ENCODE results near the gene PRSS27.
A peak's percentile ranks its signal among the peaks of the same experiment; 100 is the strongest.
"Not testable (repeated sequence)": the region's sequence is repeated elsewhere in the genome, so short reads cannot be mapped to it uniquely, and the experiment has no call there.

Gene PRSS27

DNA sequence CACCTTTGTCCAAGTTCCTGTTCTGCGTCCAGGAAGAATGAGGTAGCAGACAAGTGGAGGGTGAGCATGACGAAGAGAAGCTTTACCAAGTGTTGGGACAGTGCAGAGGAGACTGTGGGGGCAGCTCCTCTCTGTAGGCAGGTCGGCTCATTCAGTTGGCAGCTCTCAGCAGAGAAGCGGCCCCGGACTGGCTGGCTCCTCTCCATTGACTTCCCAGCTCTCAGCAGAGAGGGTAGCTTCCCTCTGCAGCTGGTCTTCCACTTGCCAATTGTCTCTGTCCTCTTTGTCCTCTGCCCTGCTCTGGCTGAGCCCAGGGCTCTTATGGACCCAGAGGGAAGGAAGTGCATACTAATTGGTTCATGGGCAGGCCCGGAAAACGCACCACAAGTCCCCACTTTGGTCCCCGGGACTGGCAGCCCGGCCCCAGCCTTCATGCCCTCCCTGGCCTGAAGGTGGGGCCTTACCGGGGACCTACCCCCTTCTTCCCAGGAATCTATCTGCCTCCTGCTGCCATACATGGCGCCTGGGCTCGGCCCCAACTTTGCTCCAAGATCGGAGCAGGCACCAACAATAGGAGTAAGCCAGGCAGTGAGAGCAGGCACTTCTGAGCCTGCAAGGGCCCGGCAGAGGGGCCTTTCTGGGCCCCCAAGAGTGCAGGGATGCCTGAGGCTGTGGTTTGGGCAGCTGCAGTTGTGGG, 27.6 kb downstream of the PRSS27 start:
- no peak for DNase-seq

GRCh38 chr16:2691491-2692248, 28.4 kb downstream of the PRSS27 start:
- no peak for DNase-seq

GRCh38 chr16:2690852-2691251, 29.2 kb downstream of the PRSS27 start:
- DNase-seq, result no peak

DNA sequence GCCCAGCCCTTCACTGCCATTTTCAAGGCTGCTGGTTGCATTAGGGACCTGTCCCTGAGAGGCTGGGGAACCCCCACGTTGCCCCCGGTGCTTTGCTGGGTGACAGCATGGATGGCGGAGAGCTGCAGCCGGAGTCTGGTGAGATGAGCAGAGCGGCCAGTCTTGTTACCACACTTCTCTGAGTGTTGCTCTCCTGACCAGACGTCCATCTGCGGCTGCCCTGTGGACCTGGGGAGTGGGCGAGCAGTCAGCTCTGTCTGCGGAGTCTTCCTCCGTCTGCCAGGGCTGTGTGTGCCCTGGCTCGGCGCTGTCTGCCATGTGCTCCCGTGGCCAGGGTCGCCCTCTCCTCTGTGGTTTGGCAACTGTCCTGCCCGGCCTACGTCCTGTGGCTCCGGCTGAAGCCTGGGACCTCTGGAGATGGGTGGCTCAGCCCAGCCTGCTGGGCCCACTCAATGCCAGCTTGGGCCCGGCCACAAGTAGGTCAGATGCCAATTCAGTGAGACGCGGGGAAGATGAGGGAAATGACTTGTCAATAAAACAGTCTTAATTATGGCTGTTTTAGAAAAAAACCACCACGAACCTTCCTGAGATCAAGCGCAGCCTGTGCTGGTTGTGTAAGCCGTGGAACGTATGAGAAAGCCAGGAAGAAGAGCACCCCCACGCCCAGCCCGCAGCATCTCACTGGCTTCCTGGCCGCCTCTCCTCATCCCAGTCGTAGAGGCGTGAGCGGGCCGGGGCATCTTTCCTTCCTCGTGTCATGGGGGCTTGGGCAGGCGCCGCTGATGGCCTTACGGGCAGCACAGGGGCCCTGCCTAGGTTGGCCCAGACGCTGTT, 29.8 kb downstream of the PRSS27 start:
- no peak for DNase-seq

GRCh38 chr16:2689422-2689821, 30.6 kb downstream of the PRSS27 start:
- DNase-seq, result not testable (repeated sequence)

GRCh38 chr16:2687531-2688308, 32.3 kb downstream of the PRSS27 start:
- DNase-seq, result no peak

- DNase-seq, result no peak
Measured at GRCh38 chr16:2686912-2687507, 33.0 kb downstream of the PRSS27 start.

DNA sequence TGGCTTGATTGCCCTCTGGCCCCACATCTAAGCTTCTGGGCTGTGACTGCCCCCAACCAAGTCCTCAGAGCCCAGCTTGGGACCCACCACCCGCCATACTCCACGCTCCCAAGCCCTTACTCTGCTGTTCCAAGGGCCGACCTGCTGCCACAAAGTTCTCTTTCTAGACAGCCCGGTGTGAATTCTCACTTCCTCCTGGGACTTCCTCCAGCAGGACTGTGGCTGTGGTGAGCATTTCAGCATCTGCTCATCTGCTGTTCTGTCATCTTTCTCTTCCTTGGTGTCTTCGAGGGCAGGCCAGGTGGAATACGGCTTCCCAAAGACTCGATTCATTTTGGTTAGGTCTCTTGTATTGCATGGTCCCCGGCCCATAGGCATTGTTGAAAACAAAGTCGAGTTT, 33.9 kb downstream of the PRSS27 start:
- DNase-seq, result not testable (repeated sequence)

DNA sequence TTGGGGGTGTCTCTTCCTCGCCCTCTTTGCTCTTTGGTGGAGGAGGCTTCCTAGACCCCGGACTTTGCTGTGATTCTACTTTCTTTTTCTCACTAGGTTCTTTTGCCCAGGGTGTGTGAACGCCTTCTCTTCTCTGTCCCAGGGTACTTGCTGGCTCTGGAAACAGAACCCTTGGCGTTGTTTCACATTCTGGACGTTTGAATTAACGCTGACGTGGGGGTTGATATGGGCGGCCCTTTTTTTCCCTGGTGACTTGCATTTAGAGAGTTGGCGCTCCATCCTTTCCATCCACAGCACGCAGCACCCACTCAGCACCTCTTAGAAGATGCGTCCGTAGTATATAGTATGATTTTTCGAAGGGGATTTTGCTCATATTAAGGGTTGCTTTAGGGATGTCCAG, 37.0 kb downstream of the PRSS27 start:
- not testable (repeated sequence) for DNase-seq

- peak; percentile 97 for DNase-seq
Measured at GRCh38 chr16:2682209-2683021, 37.6 kb downstream of the PRSS27 start, which contains the start of gene KCTD5. Gene KCTD5 (plus strand): TSS chr16:2682523. CDS start chr16:2682549, 26 bp downstream.

DNA sequence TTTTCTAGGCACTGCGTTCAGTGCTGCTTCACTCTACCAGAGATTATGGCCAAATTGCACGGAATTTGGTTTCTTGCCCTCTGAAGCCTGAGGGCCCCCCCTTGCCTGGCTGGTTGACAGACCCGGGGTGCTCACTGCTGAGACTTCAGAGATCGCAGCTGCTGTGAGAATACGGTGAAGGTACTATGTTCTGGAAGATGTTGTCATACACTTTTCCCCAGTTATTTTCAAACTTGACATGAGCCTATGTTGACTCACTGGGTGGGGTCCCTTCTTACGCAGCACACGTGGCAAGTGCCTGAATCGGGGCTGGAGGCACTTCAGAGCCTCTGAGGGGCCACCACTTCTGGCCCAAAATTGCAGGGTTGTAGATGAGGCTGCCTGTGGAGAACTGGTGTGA, 39.7 kb downstream of the PRSS27 start:
- not testable (repeated sequence) for DNase-seq

- not testable (repeated sequence) for DNase-seq
Measured at GRCh38 chr16:2679902-2680301, 40.1 kb downstream of the PRSS27 start.

- DNase-seq, result not testable (repeated sequence)
Measured at GRCh38 chr16:2678206-2678965, 41.6 kb downstream of the PRSS27 start.

DNA sequence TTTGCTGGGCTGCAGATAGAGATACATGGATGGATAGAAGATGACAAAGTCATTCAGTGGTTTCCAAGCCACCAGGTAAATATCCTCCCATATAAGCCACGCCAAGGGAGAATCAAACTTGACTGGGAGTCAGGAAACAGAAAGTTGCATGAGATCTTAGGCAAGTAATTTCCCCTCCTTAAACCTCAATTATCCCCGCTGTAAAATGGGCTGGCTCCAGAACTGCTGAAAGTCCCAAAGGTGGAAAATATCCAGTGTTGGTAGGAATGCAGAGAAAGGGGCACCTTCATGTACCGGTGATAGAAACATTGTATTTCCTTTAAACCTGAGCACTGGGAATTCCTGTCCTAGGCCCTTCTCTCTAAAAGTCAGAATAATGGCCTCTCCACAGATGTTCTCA, 43.1 kb downstream of the PRSS27 start:
- not testable (repeated sequence) for DNase-seq

DNA sequence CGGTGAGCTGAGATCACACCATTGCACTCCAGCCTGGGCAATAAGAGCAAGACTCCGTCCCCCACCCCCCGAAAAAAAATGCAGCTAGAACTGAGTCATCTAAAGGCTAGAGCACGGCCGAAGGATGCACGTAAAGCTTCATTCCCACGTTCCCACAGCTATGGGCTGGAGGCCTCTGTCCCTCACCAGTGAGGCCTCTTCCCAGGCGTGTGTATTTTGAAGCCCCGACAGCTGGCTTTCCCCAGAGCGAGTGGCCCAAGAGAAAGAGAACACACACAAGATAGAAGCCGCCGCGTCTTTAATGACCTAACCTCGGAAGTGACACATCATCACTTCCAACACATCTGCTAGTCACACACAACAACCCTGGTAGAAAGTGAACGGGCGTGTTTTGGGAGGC, 44.3 kb downstream of the PRSS27 start:
- no peak for DNase-seq

- no peak for DNase-seq
Measured at GRCh38 chr16:2675021-2675420, 45.0 kb downstream of the PRSS27 start.

DNA sequence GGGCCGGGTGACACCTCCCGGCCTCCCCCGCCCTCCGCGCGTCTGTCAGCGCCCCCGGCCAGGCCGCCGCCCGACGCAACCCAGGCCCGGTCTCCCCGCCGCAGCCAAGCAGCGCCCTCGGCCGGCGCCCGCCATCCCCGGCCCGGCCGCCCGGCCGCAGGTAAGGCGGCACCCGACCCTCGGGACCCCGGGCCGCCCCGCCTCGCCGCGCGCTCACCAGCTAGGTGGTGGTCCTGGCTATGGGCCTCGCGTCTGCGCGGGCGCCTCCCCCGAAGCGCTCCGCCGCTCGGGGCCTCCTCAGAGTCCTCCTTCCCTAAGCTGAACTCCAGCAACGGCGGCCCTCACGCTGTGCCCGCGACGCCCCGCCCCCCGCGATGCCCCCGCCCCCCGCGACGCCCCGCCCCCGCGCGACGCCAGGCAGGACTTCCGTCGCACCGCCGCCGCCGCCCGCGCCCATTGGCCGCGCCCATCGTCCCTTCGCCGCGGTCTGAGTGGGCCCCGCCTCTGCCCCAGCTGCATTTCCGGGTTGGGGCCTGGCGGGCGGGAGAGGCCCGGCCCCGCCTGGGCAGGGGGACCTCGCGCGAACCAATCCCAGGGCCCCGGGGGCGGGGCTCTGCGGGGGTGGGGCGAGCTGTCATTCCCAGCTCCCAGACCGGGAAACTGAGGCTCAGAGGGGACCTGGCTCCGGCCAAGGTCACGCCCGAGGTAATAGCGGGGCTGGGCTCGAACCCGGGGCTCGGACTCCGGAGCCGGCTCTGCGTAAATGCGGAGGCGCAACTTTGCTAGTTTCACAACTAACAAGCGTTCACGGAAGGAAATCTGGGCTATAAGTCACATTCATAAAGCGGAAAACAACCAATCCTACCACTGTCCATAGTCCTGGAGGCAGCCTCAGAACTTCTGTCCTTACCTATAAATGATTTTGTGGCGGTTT, 46.7 kb downstream of the PRSS27 start:
- DNase-seq, result peak; percentile 94

GRCh38 chr16:2671741-2672140, 48.3 kb downstream of the PRSS27 start:
- DNase-seq, result no peak

GRCh38 chr16:2671193-2671592, 48.8 kb downstream of the PRSS27 start:
- peak; percentile 6 for DNase-seq
